WERI-Rb-1 (cell line): Measurements from ENCODE around the gene GPR39.

ENCODE experiments used
- DNase-seq: peaks from one replicate; pipeline ENCODE4 v3.0.0-alpha.2; 2020
- H3K27ac ChIP-seq: fragments of 250-450 bp; sonication (Bioruptor Pico); 2 replicates; pipeline ENCODE4 v1.5.1; 2020; ENCODE audit warnings: mild to moderate bottlenecking, moderate library complexity
- H3K27me3 ChIP-seq: fragments of 250-450 bp; sonication (Bioruptor Pico); 2 replicates; pipeline ENCODE4 v1.5.1; 2021; ENCODE audit warnings: mild to moderate bottlenecking, low read depth, moderate library complexity; ENCODE audit not compliant: insufficient read depth, severe bottlenecking
- H3K36me3 ChIP-seq: fragments of 250-450 bp; sonication (Bioruptor Pico); 2 replicates; pipeline ENCODE4 v1.5.1; 2020; ENCODE audit warnings: mild to moderate bottlenecking, moderate library complexity
- H3K4me3 ChIP-seq: 2 replicates; pipeline ENCODE4 v1.5.1; 2011; ENCODE audit warnings: low read depth, mild to moderate bottlenecking, control low read depth, low read length
- H3K9me3 ChIP-seq: fragments of 250-450 bp; sonication (Bioruptor Pico); 2 replicates; pipeline ENCODE4 v1.5.1; 2021; ENCODE audit warnings: mild to moderate bottlenecking, moderate library complexity; ENCODE audit not compliant: severe bottlenecking
- TF ChIP-seq, protein P1 (sequence below): IDR thresholded peaks from 2 replicates; pipeline ENCODE4 v1.5.1; 2011; ENCODE audit warnings: low read depth, mild to moderate bottlenecking, control low read depth, inconsistent platforms, low read length

GPR39 gene

DNA sequence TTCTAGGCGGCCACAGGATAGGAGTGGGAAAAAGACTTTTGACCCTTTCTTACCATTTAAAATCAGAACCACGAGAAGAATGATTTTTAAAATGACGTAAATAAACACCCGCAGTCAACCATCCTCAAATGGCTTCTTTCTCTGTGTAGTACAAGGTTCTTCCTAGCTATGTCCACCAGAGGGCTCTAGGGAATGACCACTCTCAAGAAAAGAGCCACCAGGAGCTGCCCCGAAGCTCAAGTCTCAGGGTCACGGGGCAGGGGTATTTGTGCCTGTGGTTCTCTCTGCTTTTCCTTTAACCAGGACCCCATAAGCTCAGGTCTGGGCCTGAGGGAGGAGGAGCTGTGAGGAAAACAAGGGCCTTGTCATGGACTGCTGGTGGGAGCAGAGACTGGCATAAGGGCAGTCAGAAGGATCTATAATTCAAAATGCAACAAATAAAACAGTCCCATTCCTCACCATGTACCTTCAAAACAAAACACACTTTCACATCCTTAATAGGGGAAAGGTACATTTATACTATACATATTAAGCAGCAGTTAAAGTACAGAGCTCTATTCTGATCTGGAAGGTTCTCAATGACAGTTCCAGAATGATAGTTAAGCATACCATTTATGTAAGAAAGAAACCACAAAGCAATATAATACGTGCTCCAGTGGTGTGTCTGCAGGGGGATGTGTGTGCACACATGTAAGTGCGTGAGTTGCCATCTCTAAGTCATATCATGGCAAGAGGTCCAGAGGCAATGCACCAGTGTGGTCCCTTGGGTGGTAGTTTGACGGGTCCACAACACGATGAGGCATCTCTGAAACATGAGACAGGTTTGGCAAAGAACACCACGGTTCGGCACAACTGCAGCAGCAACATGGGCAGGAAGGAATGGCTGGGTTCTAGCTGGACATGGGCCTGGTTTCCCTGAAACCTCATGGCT is 234.8 kb downstream of the GPR39 start:
- H3K36me3 ChIP-seq = no peaks in the 10 kb centered on the region
- H3K27me3 ChIP-seq = no peaks in the 10 kb centered on the region
- H3K4me3 ChIP-seq = no peak overlapping the region
- H3K9me3 ChIP-seq = no peaks in the 10 kb centered on the region
- TF ChIP-seq, protein P1, sequence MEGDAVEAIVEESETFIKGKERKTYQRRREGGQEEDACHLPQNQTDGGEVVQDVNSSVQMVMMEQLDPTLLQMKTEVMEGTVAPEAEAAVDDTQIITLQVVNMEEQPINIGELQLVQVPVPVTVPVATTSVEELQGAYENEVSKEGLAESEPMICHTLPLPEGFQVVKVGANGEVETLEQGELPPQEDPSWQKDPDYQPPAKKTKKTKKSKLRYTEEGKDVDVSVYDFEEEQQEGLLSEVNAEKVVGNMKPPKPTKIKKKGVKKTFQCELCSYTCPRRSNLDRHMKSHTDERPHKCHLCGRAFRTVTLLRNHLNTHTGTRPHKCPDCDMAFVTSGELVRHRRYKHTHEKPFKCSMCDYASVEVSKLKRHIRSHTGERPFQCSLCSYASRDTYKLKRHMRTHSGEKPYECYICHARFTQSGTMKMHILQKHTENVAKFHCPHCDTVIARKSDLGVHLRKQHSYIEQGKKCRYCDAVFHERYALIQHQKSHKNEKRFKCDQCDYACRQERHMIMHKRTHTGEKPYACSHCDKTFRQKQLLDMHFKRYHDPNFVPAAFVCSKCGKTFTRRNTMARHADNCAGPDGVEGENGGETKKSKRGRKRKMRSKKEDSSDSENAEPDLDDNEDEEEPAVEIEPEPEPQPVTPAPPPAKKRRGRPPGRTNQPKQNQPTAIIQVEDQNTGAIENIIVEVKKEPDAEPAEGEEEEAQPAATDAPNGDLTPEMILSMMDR = peak; percentile 42
- peak; percentile 33 for DNase-seq
- no peak overlapping the region for H3K27ac ChIP-seq

DNA sequence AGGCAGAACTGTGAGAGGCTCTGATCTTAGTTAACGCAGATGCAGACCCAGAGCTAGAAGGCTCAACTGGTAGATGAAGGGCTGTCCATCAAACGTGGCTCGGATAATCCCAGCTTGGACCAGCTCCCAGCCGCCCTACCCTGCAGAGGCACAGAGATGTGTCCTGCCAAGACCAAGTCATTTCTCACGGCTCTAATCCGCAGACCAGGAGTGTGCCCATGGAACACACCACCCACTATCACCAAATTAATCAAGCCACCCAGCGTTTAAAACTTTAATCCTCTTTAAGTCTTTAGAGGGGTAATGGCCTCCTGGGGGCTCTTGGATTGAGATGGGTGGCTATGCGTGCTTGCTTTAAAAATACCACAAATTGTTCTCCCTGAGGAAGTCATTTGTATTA is 235.9 kb downstream of the GPR39 start:
- Histone ChIP-seq H3K27ac (no peak overlapping the region), H3K9me3 (no peaks in the 10 kb centered on the region), H3K4me3 (no peak overlapping the region), H3K36me3 (no peaks in the 10 kb centered on the region), H3K27me3 (no peaks in the 10 kb centered on the region)
- peak; percentile 96 for DNase-seq
- TF ChIP-seq, protein P1 = no peak

DNA sequence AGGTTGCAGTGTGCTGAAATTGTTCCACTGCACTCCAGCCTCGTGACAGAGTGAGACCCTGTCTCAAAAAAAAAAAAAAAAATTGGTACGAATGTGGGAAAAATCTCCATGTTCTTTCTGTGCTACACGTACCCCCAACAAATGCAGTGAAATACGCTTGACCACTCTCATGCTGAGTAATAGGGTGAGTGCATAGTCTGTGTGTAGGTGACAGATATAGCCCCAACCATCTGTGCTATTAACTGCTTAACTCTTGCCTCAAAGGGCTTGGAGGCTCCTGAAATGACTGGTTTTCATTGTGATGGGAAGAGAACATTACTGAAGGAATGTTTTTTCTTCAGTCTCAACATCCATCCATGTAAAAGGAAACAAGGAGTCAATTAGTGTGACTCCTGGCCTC is 237.7 kb downstream of the GPR39 start:
- Histone ChIP-seq H3K36me3 (no peaks in the 10 kb centered on the region), H3K4me3 (no peak overlapping the region), H3K27ac (no peak overlapping the region), H3K27me3 (no peaks in the 10 kb centered on the region), H3K9me3 (no peaks in the 10 kb centered on the region)
- no peak for DNase-seq
- TF ChIP-seq, protein P1 = no peak

DNA sequence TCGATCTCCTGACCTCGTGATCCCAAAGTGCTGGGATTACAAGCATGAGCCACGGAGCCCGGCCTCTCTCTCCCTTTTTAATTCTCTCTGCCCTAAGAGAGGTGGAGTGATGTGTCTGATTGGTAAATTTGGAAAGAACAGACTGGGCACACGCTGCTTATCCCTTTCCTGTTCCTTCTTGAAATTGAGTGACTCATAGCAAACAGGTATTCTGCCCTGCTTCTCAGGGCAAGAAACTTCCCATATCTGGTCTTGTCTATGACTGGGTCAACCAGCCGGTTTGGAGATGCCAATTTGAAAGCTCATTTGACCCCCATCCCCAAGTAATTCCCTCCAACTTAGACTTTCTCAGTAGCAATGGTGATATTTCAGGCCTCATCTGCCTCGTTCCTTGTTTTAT is 238.4 kb downstream of the GPR39 start:
- TF ChIP-seq, protein P1 = no peak
- Histone ChIP-seq H3K27me3 (no peaks in the 10 kb centered on the region), H3K9me3 (no peaks in the 10 kb centered on the region), H3K4me3 (no peak overlapping the region), H3K27ac (no peak overlapping the region), H3K36me3 (no peaks in the 10 kb centered on the region)
- DNase-seq = no peak

DNA sequence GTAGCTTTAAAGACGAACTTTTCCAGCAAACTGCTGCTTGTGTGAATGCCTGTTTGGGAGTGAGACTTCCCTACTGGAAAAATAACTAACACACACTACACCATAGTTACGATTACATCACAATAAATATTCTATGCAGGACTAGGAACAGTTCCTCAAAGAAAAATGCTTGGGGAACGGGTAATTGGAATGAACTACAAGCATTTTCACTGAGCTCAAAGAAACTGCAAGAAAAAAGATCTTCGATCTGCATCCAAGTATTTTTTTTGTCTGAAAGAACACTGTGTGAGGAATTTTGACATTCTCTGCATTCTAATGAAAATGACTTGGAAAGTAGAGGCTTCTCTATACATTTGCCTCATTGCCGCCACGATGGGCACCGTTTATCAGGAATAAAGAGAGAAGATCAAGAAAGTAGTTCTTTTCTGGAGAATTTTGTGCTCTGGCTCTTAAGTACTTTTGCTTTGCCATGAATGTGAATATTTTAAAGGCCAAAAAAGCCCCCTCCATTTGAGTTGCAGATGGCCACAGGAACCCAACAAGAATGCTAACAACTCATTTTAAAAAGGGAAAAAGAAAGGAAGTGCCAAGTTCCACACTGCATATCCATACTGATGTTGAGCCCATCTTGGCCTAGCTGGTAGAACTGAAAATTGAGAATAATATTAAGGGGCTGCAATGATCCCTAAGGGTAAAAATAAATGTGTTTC is 239.8 kb downstream of the GPR39 start:
- H3K4me3 ChIP-seq = no peak overlapping the region
- H3K27me3 ChIP-seq = no peaks in the 10 kb centered on the region
- no peaks in the 10 kb centered on the region for H3K9me3 ChIP-seq
- H3K36me3 ChIP-seq = no peaks in the 10 kb centered on the region
- no peak overlapping the region for H3K27ac ChIP-seq
- TF ChIP-seq, protein P1 = no peak
- DNase-seq = no peak
